Measurements from ENCODE around the gene BCR. TPM values are rescaled to one million over a fixed set of nuclear protein-coding genes. Genes with fewer than 3 reads are reported as not detected.

The BCR gene
- total RNA-seq, 3 donors from 2014 or later: 43.6 to 56.0 (median 49.5) TPM

DNA sequence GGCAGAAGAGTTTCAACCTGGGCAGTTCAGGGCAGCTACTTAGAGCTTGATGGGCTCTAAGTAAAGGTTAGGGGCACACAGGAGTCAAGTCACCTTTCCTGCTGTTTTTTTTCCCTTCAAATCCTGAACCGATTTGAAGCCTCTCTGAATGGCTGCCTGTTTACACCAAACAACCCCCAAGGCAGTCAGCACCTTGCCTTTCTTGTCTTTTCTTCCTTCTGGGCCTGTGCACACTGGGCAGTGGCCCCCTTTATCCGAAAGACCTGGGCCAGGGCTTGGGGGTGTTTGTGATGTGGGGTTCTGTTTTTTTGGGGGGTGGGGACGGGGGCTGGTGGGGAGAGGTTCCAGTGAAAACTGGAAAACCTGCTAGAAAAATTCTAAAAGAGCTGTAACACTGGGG is 42.8 kb upstream of the BCR start:
- no peak overlapping the region for H3K4me3 ChIP-seq
- no peaks in the 10 kb centered on the region for H3K9me3 ChIP-seq
- no peaks in the 10 kb centered on the region for H3K36me3 ChIP-seq (ENCODE audit: low read depth)
- ATAC-seq (no peak), DNase-seq (no peak)
- peaks cover 11% of the 10 kb centered on the region for H3K4me1 ChIP-seq (ENCODE audit: low read depth)
- no peak for TF ChIP-seq CTCF (IDR thresholded peaks at IDR 0.05)
- intact Hi-C loops (cut with DNase I, micrococcal nuclease): loop anchor here in 1 of 2 donors (10.0 kb wide), 1 partner anchor 63 kb away; the partner anchor contains the start of gene GNAZ

GRCh38 chr22:23137905-23138561 is 42.3 kb upstream of the BCR start:
- peak; percentile 19 for ATAC-seq
- DNase-seq: peak in 1 of 3 donors; percentile 47
- no peak overlapping the region for H3K4me3 ChIP-seq
- intact Hi-C loops (cut with DNase I, micrococcal nuclease): loop anchor here in 1 of 2 donors (10.0 kb wide), 1 partner anchor 63 kb away; the partner anchor contains the start of gene GNAZ
- peaks cover 11% of the 10 kb centered on the region for H3K4me1 ChIP-seq (ENCODE audit: low read depth)
- H3K9me3 ChIP-seq: no peaks in the 10 kb centered on the region
- H3K36me3 ChIP-seq (ENCODE audit: low read depth): no peaks in the 10 kb centered on the region
- no peak for TF ChIP-seq CTCF (IDR thresholded peaks at IDR 0.05)

DNA sequence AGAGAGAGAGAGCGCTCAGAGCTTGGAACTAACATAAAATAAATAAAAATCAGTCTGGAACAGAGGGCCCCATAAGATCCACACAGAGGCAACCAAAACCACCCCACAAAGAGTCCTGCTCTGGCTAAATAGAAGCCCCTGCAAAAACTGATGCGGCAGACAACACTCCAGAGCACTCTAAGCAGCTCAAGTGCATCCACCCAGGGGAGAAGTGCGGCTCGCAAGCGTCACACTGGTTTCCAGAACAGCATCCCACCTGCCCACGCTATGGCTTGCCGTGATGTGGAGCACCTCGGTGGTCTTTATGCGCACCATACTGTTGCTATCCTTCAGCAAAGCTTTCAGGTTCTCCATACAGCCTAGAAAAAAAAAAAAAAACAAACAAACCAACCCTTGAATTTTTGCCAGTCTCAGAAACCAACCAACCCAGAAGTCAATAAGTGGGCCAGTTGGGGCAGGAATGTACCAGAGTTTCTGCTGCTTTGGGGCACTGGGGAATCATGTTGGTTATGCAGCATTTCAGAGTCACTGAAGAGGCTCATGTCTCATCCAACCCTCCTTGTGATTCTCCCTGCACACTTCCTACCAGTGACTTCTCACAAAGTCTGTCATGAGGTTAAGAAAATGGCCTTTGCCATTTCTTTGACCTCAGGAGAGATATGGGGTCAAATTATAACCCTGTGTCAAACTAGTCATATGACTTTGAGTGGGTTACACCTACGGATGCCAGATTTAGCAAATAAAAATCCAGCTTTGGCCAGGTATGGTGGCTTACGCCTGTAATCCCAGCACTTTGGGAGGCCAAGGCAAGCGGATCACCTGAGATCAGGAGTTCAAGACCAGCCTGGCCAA is 41.5 kb upstream of the BCR start:
- TF ChIP-seq CTCF (IDR thresholded peaks at IDR 0.05): no peak
- DNase-seq: peak in 1 of 3 donors; percentile 31
- Histone ChIP-seq H3K36me3 (ENCODE audit: low read depth) (no peaks in the 10 kb centered on the region), H3K9me3 (no peaks in the 10 kb centered on the region), H3K4me1 (ENCODE audit: low read depth) (peaks cover 11% of the 10 kb centered on the region), H3K4me3 (no peak overlapping the region)
- intact Hi-C loops (cut with DNase I, micrococcal nuclease): loop anchor here in 1 of 2 donors (10.0 kb wide), 1 partner anchor 64 kb away; the partner anchor contains the start of gene GNAZ
- no peak for ATAC-seq

DNA sequence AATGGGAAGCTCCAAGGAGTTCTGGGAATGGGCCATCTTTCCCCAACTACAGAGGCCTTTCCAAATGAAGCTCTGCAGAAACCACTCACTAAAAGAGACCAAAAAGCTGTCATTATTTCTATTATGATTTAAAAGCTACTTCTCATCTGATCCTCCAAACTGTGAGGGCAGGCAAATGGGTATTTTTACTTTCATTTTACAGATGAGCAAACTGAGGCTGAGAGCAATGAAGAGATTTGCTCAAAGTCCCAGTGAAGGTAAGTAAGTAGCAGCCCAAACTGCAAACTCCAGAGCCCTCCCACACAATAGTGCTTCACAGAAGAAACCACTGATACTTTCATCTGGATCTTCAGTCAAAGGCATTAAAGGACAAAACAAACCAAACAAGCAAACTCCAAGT is 39.9 kb upstream of the BCR start:
- Histone ChIP-seq H3K4me3 (no peak overlapping the region), H3K36me3 (ENCODE audit: low read depth) (no peaks in the 10 kb centered on the region), H3K4me1 (ENCODE audit: low read depth) (peaks cover 22% of the 10 kb centered on the region), H3K9me3 (no peaks in the 10 kb centered on the region)
- ATAC-seq (no peak), DNase-seq (no peak)
- intact Hi-C loops (cut with DNase I, micrococcal nuclease): no loop called here
- TF ChIP-seq CTCF (IDR thresholded peaks at IDR 0.05): no peak

GRCh38 chr22:23142546-23143105 is 37.7 kb upstream of the BCR start:
- no peak for ATAC-seq
- H3K36me3 ChIP-seq (ENCODE audit: low read depth): no peaks in the 10 kb centered on the region
- no peak for TF ChIP-seq CTCF (IDR thresholded peaks at IDR 0.05)
- no peak for DNase-seq
- no peaks in the 10 kb centered on the region for H3K9me3 ChIP-seq
- H3K4me3 ChIP-seq: no peak overlapping the region
- H3K4me1 ChIP-seq (ENCODE audit: low read depth): peaks cover 22% of the 10 kb centered on the region
- intact Hi-C loops (cut with DNase I, micrococcal nuclease): no loop called here

Data from mucosa of descending colon (tissue), 3 donors.